Kidney tubule cell (primary cell): ENCODE results near the gene TBATA.

Experiments used
- DNase-seq: peaks from one replicate; pipeline ENCODE4 v3.0.0-alpha.2; 2018; ENCODE audit warnings: low spot score

TBATA gene

DNA sequence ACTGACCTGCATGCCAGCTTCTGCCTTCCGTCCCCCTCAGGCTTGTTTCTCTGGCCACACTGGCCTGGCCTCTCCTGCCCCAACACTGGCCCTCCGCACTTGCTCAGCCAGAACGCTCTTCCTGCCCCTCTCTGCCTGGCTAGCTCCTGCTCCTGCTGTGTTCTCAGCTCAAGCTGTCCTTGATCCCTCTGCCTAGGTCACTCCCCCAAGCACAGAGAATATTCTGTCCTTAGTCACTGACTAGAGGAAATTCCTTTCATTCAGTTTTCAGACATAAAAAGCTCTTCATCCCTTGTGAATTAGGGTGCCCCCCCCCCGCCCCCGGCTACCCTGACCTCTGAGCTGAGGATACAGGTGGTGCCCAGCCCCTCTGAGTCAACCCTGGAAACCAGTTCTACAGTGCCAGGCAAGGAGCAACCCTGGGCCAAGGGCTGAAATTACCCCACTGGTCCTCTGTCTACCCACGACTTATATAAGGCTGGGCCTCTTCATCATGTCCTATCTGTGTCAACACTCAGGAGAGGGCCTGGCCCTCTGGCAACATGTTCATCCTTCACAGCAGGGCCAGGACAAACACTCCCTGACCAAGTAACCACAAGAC is 23.9 kb upstream of the TBATA start:
- DNase-seq, result peak; percentile 28

DNA sequence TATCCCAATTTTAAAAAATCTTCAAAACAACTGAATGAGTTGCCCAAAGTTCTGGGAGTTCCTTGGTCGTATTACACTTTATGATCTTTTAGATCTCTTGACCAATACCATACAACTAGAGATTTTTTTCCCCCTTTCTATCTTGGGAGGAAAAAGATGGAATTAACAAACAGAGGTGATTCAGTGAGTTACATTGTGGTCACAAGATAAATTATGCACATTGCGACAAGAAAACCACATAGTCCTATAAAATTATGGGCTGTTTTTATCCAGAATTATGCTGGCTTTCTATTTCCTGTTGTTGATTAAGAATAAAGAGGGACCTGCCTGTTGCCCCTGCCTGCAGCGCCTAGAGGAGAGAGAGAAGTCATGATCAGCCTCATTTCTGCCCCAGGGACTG is 22.4 kb upstream of the TBATA start:
- no peak for DNase-seq

DNA sequence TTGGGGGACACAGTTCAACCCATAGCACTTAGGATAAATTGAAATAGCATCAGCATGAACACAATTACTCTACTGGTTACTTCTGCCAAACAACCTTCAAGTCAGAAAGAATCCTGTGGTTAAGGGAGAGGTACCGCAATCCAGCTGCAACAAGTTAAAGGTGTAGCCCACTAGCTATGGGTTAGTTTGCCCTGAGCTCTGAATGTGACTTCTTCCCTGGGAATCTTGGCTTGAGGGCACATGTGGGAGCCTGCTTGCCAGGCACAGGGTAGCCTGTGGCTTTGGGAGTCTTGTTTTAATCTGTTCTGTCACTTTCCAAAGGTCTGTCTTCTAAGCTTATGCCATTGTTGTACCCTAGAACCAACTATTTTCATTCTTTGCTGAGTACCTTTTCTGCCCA is 21.7 kb upstream of the TBATA start:
- no peak for DNase-seq

DNA sequence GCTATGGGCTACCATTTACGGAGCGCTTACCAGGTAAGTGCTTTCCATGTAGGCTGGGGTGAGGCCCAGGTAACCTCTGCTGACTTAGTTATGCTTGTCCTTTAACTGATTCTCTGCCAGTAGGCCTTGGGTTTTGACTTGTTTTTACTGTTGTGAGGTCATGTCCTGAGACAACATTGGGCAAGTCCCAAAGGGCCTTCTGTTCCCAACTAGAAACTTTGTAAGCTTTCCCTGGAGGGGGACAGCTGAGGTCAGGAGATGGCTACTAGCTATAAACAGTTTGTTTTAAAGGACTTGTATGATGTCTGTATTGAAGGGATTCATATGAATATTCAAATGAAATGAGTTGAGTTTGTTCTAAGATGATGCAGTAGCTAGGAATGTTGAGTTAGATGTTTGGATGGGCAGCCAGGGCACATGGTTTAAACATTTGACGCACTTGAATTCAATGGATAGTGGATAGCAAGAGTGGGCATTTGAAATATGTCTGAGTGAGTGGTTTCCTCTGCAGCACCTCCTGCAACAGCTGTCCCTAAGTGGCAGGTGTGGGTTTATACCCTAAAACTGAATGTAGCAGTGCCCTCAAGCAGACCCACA is 20.5 kb upstream of the TBATA start:
- peak; percentile 48 for DNase-seq

DNA sequence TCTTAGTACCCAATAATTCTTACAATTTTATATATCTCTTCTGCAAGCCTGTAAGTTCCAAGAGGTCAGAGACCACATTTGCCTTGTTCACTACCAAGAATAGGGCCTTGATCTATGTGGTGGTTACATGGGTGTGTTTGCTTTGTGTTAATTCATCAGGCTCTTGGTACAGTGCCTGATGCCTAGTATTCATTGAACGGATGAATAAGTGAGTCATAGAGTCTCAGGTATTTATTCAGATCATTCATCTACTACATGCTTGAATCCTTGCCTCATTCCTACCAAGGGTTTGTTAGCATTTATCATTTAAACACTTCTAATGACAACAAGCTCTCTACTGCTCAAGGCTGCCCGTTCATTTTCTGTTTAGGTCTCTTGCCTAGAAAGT is 19.2 kb upstream of the TBATA start:
- peak; percentile 90 for DNase-seq

DNA sequence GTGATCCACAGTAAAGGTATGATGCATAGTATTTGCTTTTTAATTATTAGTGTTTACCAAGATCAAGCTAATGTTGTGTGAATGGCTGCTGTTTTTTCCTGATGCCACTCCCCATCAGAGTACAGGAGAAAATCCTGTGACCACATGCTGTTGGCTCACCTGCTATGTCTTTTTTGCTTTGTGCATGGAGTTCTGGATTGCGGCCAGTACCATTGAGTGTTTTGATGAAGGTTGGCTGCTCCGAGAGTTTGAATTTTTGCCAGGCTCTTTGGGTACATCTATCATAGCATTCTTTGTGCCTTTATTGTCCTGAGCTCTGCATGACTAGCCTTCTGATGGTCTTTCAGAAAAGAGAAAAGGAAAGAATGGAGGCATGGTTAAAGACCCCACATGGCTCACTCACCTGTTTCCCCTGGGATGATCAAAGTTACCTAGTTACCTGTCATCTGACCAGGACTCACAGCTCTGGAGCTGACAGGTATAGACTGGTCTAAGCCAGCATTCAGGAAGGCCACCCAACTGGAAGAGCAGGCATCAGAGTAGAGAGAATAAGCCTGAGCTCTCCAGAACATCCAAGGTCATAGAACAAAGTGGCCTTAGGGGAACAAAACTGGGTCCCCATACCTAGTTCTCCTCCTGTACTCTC is 18.7 kb upstream of the TBATA start:
- DNase-seq, result peak; percentile 74

DNA sequence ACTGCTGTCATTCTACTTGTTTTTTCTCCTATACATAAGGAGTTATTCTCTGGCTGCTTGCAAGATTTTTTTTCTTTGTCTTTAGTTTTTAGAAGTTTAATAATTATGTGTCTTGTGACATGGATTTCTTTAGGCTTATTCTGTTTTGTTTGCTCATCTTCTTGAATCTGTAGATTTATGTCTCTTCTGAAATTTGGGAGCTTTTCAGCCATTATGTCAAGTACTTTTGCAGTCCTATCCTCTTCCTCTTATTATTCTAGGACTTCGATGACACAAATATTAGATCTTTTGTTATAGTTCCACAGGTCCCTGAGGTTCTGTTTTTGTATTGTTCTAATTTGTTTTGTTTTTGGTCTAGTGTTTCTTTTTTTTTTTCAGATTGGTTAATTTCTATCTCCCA is 16.7 kb upstream of the TBATA start:
- no peak for DNase-seq

DNA sequence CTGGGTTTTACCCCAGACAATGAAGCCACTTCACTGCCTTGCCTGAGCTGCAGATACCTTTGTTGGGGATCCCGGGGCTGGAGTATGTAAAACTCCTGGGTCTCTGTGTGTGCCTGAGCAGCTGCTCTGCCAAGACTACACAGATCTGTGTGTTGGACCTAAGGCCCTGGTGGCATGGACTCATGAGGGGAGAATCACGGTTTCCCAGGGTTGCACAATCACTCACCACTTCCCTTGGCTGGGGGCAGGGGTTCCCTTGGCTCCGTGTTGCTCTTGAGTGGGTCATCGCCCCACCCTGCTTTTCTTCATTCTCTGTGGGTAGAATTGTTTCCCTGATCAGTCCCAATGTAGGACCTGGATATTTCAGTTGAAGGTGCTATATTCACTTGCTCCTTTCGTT is 13.9 kb upstream of the TBATA start:
- no peak for DNase-seq

DNA sequence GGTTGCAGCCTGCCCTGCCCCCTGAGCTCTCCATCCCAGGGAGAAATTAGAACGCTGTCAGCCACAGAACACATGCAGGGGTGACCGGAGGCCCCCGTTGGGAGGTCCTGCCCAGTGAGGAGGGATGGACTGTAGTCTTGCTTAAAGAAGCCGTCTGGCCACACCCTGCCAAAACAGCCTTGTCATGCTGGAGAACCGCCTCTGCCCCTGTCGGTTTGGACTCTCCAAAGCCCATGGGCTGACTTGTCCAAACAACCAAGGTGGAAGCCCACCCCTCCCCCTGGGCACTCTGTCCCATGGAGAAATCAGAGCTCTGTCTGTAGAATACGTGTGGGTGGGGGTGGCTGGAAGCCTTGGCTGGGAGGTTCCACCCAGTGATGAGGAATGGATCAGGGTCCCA is 12.7 kb upstream of the TBATA start:
- DNase-seq, result no peak

DNA sequence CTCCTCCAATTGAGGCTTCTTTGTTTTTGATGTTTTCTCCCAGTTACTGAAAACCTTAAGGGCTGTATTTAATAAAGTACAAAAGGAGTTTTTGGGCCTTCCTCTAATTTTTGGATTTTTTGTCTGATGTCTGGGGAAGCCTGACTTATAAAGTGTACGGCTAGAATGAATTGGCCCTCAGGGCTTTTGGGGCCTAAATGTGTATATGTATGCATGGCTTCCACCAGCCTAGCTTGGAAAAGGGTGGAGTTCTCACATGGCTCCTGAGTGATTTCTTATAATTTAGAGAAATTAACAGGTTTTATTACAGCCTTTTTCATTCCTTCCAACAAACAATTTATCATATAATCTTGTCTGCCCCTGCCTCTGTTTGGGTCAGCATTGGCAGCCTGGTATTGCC is 10.4 kb upstream of the TBATA start:
- DNase-seq, result no peak

DNA sequence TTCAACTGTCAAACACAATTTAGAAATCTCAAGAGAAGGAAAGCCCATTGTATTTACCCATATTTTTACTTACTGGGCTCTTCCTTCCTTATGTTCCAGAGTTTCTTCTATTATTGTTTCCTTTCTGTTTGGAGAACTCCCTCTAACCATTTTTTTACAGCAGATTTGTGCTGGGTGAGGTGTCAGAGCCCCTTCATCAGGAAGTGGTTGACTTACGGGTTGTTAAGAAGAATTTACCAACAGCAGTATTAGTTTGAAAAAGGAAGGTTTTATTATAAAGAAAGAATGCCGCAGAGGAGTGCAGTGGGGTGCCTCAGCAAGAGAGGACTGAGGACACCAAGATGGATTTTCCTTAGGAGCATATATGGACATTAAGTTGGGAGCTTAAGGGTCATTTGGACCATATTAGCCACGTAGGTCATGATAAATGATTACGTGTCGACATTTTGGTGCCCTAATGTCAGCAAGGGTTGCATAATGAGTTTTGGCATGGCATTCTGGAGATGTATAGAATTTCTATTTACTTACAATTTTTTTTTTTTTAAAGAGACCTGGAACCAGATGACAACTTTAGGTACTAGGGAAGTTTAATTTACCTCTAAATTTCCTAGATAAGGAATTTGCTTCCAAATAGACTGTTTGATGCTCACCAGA is 6.3 kb upstream of the TBATA start:
- DNase-seq, result no peak

DNA sequence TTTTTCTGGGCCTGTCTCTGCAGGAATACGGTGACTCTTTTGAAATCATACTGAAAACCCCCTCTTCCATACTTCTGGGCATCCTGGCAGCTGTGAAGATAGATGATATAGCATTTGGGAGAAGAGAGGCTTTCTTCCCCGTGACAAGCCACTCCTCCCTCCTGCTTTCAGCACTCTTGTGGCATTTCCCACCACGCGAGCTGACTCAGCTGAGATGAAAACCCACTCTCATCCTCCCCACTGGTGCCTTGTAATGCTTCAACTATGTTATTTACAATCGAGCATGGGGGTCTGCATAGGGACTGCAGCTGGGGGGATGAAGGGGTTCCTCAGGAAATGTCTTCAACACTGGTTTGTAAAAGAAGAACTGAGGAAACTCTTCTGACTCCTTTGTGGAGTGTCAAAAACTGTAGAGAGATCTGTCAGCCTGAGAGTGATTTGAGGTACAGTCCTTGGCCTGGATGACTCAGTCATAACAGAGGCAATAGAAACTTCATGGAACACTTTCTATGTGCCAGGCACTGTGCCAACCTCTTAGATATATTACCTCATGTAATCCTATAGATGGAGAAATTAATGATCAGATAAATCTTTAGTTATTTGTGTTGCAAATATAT is 1.7 kb upstream of the TBATA start:
- DNase-seq, result peak; percentile 30

DNA sequence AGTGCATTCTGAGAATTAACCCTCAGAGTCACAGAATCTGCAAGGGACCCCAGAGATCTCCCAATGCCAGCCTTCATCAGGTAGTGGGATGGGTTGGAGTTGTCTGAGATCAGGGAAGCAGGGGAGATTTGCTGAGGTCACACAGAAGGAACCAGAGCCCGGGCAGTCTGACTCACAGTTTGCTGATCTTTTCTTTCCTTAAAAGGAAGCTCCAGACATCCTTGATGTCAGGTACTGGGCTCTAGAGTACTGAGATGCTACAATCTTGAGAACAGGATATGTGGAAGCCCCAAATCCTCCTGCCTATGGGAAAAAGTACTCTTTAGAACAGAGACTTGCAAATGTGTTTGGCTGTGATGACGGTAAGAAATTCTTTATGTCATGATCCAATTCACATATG is 706 bp downstream of the TBATA start:
- peak; percentile 66 for DNase-seq

DNA sequence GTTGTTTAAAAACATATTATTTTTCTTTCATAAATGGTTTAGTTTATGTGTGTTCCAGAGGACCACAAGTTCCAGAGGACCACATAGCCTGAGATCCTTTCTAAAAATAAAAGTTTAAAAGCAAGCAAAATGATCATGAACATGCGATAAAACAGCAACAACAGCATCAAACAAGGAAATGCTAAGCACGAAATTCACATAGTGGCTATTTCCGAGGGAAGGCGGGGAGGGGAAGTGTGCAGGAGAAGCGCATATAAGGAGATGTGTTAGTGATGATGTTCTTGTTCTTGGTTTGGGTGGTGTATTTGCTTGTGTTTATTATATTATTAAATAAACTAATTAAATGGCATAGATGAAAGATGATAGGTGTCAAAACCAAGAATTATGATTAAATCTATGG is 1.2 kb downstream of the TBATA start:
- DNase-seq, result no peak

DNA sequence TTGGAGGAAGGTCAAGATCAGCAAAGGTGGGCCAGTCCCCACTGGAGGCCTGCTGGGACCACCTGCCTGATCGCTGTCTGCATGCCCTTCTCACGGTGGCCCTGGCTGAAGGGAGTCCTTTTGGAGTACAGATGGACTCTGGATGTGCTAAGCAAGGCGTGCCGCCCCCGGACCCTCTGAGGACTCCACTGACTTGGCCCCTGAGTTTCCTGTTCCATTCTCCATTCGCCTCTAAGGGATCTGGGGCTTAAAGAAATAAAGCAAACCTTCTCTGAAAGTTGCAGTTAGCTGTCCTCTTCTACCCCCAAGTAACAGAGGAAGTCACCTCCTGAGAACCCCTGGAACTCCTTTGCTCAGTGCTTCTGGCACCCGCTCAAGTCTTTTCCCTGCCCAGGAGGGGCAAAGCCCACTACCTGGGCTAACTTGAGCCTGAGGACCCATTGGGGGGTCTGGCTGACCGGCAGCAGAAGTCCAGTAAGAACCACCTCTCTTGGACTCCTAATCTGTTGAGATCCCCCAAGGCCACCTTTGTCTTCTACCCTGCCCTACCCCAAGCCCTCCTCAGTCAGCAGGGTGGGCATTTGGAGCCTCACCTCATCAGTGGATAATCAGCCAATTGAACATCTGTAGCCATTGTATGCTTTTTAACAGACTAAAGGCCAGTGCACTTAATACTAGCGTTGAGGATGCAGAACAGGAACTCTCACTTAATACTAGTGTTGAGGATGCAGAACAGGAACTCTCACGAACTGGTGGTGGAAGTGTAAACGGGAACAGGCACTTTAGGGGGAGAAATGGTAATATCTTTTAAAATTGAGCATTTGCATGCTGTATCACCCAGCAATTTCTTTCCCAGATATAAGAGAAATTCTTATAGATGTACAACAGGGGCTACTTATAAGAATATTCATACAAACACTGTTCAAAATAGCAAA is 2.2 kb downstream of the TBATA start:
- DNase-seq, result no peak

DNA sequence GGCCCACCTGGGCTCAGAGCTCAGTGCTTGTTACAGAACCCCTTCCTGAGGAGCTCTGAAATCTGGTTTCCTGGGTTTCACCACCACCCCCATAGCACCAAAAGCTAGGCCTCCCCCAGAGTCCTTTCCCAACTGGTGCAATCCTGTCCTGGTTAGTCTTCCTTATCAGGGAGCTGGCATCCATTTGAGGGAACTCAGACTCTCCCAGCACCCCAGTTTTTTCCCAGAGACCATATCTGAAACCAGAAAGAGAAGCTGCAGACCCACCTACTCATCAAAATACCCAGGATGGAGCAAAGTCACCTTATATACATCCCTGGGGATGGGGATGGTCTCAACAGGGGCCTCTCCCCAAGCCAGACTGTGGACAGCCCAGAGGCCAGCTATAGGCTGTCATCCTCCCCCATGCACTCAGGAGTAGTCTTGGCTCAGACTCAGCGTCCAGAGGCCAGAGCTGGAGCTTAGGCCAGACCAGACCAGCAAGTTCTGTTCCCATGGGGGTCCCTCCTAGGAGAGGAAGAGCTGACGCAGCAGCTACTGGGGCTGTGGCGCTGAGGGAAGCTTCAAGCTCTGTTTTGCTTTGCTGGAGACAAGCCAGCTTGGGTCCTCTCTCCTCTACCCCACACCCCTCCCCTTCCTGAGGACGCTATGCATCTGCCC is 3.0 kb downstream of the TBATA start:
- no peak for DNase-seq

DNA sequence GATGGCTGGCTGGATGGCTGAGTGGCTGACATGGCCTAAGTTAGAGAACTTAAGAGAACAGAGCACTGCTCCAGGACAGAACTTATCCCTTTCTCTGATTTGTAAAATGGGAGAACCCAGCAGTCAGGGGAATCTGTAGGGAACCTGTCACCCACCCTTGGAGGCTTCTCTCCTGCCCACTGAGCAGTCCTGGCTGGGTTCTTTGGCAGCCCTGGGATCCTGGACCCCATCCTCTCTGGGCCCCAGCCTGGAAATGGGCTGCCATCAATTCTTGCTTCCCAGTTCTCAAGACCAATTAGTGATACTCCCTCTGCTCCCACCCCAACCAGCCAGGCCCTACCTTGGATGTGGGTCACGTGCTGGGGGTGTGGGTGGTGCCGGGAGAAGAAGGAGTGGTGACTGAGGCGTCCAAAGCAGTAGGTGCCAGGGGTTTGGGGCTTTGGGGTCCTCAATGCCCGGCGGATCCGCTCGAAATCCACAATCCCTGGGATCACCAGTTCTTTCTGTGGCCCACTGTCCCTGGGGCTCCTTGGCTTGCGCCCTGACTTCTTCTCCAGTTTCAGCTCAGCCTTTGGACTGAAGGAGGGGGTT is 3.6 kb downstream of the TBATA start:
- DNase-seq, result no peak

DNA sequence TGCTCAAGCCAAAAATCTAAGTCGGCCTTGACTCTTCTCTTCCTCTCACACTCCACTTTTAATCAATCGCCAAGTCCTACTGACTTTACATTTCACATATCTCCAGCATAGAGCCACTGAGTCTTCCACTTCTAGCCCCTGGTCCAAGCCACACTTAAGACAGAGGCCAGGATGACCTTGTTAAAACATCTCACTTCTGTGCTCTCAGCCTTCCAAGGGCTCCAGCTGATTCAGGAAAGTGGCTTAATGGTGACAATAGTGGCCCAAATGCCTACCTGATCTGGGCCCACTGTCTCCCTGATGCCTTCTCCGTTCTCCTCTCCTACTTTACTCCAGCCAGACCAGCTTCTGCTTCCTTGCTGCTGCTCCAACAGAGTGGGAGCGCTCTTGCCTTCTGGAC is 4.4 kb downstream of the TBATA start:
- DNase-seq, result no peak

DNA sequence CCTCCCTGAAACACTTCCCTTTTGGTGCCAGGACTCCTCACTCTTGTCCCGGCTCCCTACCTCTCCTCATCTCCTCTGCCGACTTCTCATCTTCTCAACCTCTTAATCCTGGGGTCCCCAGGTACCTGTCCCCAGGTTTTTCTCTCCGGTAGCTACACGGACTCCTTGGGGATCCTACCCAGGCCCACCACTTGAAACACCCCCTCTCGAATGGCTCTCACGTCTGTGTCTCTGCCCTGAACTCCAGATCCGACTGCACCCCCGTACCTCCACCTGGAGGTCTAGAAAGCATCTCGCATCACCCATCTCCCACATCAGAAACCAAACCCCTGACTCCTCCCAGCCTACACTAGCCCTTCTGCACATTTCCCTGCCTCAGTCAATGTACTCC is 4.8 kb downstream of the TBATA start:
- DNase-seq, result no peak

DNA sequence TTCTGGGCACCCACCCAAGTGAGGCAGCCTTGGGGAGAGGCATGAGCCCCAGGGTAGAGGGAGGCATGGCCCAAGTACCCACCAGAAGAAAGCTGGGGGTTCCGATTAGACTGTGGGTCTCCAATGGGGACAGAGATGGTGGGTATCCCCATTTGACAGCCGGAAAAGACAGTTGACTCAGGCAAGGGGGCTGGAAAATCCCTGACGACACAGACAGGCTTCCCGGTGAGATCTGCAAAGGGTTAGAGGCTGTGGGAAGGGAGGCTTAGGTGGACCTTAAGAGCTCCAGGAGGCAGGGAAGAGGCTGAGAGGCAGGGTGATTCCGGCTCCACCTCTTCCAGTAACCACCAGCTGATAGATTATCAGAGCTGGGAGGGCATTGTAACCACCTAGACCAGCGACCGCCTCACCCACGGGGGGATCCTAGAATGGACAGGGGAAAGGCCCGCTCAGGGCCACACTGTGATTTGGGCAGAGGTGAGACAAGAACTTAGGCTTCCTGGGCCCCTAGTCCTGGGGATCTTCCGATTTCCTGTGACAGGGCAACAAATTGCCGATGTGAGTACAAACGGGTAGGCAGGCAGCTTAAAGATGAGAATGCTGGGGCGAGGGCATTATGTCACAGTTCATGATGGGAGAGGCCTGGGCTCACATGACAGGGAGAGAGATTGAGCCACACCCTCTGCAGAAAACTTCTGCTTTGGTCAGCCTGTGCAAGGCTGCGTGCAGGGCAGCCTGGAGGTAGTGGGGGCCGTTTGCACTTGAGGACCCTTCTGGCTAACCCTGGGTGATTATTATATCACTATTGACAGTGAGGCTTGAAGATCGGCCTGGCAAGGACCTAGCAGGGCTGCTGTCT is 5.4 kb downstream of the TBATA start:
- DNase-seq, result no peak
